ENCODE results near the gene GPC6. TPM values are rescaled to one million over a fixed set of nuclear protein-coding genes. Genes with fewer than 3 reads are reported as not detected.
A peak's percentile ranks its signal among the peaks of the same experiment; 100 is the strongest.

GPC6 gene
- total and polyA plus RNA-seq, 2 experiments from 2014 or later: 14.4 to 43.3 TPM

GRCh38 chr13:94210816-94211215, 984.2 kb downstream of the GPC6 start:
- Histone ChIP-seq H3K36me3 (no peaks in the 10 kb centered on the region), H3K4me3 (no peak overlapping the region), H3K4me1 (ENCODE audit: low read depth) (no peaks in the 10 kb centered on the region), H3K27me3 (no peaks in the 10 kb centered on the region), H3K27ac (no peak overlapping the region), H3K9me3 (ENCODE audit: low read depth) (no peaks in the 10 kb centered on the region)
- DNase-seq (ENCODE audit: low read depth in 1 of 2, low spot score in 1 of 2): peak in 1 of 2 donors; percentile 60
- TF ChIP-seq CTCF (IDR thresholded peaks at IDR 0.05; ENCODE audit: low read depth, low read length): no peak

- Histone ChIP-seq H3K4me3 (no peak overlapping the region), H3K4me1 (ENCODE audit: low read depth) (no peaks in the 10 kb centered on the region), H3K36me3 (no peaks in the 10 kb centered on the region), H3K9me3 (ENCODE audit: low read depth) (no peaks in the 10 kb centered on the region), H3K27ac (no peak overlapping the region), H3K27me3 (no peaks in the 10 kb centered on the region)
- no peak for DNase-seq (ENCODE audit: low read depth in 1 of 2, low spot score in 1 of 2)
- no peak for TF ChIP-seq CTCF (IDR thresholded peaks at IDR 0.05; ENCODE audit: low read depth, low read length)
These were observed 985.6 kb downstream of the GPC6 start for GRCh38 chr13:94212196-94212595.

GRCh38 chr13:94214121-94214520, 987.5 kb downstream of the GPC6 start:
- Histone ChIP-seq H3K4me3 (no peak overlapping the region), H3K36me3 (no peaks in the 10 kb centered on the region), H3K9me3 (ENCODE audit: low read depth) (no peaks in the 10 kb centered on the region)

GRCh38 chr13:94214975-94215374, 988.4 kb downstream of the GPC6 start:
- Histone ChIP-seq H3K9me3 (ENCODE audit: low read depth) (no peaks in the 10 kb centered on the region), H3K36me3 (no peaks in the 10 kb centered on the region), H3K4me3 (no peak overlapping the region), H3K27me3 (no peaks in the 10 kb centered on the region), H3K27ac (no peak overlapping the region), H3K4me1 (ENCODE audit: low read depth) (no peaks in the 10 kb centered on the region)
- no peak for DNase-seq (ENCODE audit: low read depth in 1 of 2, low spot score in 1 of 2)
- no peak for TF ChIP-seq CTCF (IDR thresholded peaks at IDR 0.05; ENCODE audit: low read depth, low read length)

More at GRCh38 chr13:94214121-94214520, 987.5 kb downstream of the GPC6 start:
- Histone ChIP-seq H3K4me1 (ENCODE audit: low read depth) (no peaks in the 10 kb centered on the region), H3K27ac (no peak overlapping the region), H3K27me3 (no peaks in the 10 kb centered on the region)
- no peak for TF ChIP-seq CTCF (IDR thresholded peaks at IDR 0.05; ENCODE audit: low read depth, low read length)
- no peak for DNase-seq (ENCODE audit: low read depth in 1 of 2, low spot score in 1 of 2)

GRCh38 chr13:94216476-94216875, 989.9 kb downstream of the GPC6 start:
- H3K4me1 ChIP-seq (ENCODE audit: low read depth): no peaks in the 10 kb centered on the region
- no peaks in the 10 kb centered on the region for H3K36me3 ChIP-seq
- H3K27me3 ChIP-seq: no peaks in the 10 kb centered on the region
- no peaks in the 10 kb centered on the region for H3K9me3 ChIP-seq (ENCODE audit: low read depth)
- no peak overlapping the region for H3K4me3 ChIP-seq
- no peak for TF ChIP-seq CTCF (IDR thresholded peaks at IDR 0.05; ENCODE audit: low read depth, low read length)
- H3K27ac ChIP-seq: no peak overlapping the region
- no peak for DNase-seq (ENCODE audit: low read depth in 1 of 2, low spot score in 1 of 2)

- Histone ChIP-seq H3K27me3 (no peaks in the 10 kb centered on the region), H3K4me3 (no peak overlapping the region), H3K9me3 (ENCODE audit: low read depth) (no peaks in the 10 kb centered on the region), H3K27ac (no peak overlapping the region), H3K4me1 (ENCODE audit: low read depth) (no peaks in the 10 kb centered on the region), H3K36me3 (no peaks in the 10 kb centered on the region)
- DNase-seq (ENCODE audit: low read depth in 1 of 2, low spot score in 1 of 2): no peak
- TF ChIP-seq CTCF (IDR thresholded peaks at IDR 0.05; ENCODE audit: low read depth, low read length): no peak
These were observed 990.8 kb downstream of the GPC6 start for GRCh38 chr13:94217370-94217769.
